Measurements from ENCODE around the gene WDR86. TPM values are rescaled to one million over a fixed set of nuclear protein-coding genes. Genes with fewer than 3 reads are reported as not detected.

WDR86 gene
- total RNA-seq, 4 donors from 2014 or later = 8.3 to 51.2 (median 15.6) TPM

GRCh38 chr7:151383638-151384351, 26.0 kb downstream of the WDR86 start:
- no peak for TF ChIP-seq CTCF (IDR thresholded peaks at IDR 0.05; ENCODE audit: low read depth)

GRCh38 chr7:151382079-151382885, 27.6 kb downstream of the WDR86 start:
- no peak for TF ChIP-seq CTCF (IDR thresholded peaks at IDR 0.05; ENCODE audit: low read depth)

DNA sequence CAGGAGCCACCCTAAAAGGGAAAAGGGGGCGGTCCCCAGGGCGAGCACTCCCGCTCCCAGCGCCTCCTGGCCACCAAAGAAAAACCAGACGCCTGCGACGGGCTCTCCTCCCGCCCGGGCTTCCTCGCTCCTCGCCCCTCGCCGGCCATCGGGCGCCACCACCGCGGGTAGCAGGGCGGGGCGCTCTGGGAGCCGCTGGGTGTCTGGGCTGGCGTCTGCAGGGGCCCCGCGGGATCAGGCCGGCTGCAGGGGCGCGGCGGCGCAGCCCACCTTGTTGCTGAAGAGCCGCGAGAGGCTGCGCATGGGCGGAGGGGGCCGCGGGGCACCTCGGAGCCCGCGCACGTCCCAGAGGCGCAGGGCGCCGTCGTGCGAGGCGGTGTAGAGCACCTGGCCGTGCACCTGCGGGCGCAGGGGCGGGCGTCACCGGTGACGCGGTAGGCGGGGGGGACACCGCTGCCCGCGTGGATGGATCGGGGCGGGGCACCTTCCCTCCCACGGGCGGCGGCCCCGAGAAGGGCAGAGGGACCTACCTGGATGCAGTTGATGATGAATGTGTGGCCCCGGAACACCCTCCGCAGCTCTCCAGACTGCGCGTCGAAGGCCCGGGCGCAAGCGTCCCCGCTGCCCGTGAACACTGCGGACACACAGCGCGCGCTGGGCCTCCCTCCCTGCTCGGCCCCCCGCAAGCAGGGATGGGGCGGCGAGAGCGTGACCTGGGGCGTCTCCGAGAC, 28.3 kb downstream of the WDR86 start:
- TF ChIP-seq CTCF (IDR thresholded peaks at IDR 0.05; ENCODE audit: low read depth) = no peak

DNA sequence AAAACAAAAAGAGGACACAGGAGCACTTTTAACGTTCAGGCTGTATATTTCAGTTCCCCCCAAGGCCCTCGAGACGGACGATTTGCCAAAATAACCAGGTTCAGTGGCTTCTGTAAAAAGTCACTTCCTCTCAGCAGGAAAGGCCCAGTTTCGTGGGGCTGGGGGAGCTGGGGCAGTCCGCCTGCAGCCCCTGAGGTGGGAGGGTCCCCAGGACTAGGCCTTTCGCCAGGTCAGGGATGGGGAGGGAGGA, 28.8 kb downstream of the WDR86 start:
- TF ChIP-seq CTCF (IDR thresholded peaks at IDR 0.05; ENCODE audit: low read depth) = no peak

DNA sequence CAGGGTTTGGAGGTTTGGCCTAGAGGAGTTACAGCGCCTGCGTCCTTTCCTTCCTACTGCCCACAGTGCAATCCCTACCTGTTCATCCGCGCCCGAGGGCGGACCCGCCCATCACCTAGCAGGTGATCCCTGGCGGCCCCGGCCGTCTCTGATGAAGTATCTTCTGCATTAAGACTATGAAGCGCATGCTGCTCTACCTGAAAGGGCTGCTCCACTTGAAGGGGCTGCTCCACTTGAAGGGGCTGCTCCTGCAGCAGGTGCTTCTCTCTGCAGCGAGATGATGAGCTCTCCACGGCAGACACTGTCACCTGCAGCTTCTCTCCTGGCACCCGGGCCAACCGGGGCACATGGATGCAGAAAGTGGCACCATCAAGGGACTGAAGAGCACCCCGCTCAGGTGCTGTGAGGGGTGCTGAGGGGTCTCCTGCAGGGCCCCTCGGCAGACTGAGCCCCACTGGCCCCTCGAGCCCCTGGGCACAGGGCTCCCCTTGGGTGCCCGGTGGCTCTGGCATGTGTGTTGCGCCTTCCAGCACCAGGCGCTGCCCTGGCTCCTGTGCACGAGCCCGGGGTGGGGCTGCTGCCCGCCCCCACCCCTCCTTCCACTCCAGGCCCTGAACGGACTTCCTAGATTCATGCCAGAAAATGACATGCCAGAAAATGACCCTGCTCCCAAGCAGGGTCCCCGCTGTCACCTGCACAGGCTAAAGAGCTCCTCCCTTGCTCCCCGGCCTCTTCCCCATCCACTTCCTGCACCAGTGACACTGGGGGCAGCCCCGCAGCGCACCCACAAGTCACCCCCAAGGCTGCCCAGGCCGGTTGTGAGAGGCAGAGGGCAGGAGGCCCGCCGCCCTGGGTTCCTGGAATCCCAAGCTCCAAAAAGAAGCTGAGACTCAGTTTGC, 29.4 kb downstream of the WDR86 start:
- TF ChIP-seq CTCF (IDR thresholded peaks at IDR 0.05; ENCODE audit: low read depth) = no peak

GRCh38 chr7:151379534-151380198, 30.2 kb downstream of the WDR86 start:
- no peak for TF ChIP-seq CTCF (IDR thresholded peaks at IDR 0.05; ENCODE audit: low read depth)

All from subcutaneous adipose tissue (tissue), 4 donors.